Measurements from ENCODE around the gene ENO1.
"Not testable (repeated sequence)": the region's sequence is repeated elsewhere in the genome, so short reads cannot be mapped to it uniquely, and the experiment has no call there.

Gene ENO1

DNA sequence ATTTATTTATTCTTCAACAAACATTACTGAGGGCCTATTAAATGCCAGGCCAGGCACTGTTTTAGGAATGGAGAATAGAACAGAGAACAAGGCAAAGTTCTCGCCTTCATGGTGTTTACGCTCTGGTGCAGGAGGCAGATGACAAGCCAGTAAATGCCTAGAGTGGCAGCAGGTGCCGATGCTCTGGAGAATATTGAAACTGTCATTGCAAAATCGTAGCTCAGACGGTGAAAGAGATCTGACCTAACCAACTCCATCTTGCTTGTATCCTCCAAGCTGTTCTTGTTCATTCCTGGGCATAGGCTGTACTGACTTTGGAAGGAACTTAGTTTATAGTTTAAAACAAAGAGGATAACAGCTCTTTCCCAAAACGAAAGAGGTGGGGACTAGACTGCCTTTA is 13.5 kb upstream of the ENO1 start:
- no peak for DNase-seq

DNA sequence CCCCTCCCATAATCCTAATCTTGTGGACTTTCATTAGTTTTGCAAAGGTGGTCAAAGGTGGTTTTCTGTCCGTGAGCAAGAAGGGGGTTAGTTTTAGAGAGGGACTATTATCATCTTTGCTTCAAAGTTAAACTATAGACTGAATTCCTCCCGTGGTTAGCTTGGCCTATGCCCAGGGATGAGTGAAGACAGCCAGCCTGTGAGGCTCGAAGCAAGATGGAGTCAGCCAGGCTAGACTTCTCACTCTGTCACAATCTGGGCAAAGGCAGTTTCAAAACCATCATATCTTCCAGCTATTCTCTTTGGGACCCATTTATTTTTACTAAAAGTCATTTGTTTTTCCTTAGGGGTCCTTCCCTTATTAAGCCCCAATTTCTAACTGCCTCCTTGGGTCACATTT is 12.9 kb upstream of the ENO1 start:
- no peak for DNase-seq

GRCh38 chr1:8889925-8890785 is 11.7 kb upstream of the ENO1 start:
- DNase-seq = no peak

DNA sequence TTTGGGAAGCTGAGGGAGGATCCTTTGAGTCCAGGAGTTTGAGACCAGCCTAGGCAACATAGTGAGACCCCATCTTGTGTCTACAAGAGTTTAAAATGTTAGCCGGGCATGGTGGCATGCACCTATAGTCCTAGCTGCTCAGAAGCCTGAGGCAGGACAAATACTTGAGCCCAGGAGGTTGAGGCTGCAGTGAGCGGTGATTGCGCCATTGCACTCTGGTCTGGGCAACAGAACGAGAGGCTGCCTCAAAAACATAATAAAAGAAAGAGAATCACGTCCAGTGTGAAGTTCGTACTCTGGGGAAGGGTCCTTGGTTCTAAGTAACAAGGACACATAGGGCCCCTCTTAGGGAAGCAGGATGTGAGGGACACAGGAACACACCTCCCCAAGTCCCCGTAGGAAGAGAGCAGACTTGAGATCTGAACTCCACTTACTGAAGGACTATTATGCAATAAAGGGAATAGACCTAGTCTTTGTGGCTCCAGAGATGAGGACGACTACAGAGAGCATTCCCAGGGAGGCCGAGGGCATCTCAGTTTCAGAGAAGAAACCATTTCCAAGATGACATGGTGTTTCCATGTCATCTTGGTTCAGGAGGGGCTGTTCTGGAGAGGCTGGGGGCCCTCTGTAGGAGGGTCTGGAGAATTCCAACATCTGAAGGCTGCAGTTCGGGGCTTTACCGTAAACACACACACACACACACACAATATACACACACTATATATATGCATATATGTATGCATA is 10.8 kb upstream of the ENO1 start:
- DNase-seq = no peak

- DNase-seq = no peak
Measured at GRCh38 chr1:8886589-8886988, 8.1 kb upstream of the ENO1 start.

- not testable (repeated sequence) for DNase-seq
Measured at GRCh38 chr1:8886031-8886524, 7.6 kb upstream of the ENO1 start.

GRCh38 chr1:8884105-8884504 is 5.6 kb upstream of the ENO1 start:
- not testable (repeated sequence) for DNase-seq

- no peak for DNase-seq
Measured at GRCh38 chr1:8883491-8883890, 5.0 kb upstream of the ENO1 start.

DNA sequence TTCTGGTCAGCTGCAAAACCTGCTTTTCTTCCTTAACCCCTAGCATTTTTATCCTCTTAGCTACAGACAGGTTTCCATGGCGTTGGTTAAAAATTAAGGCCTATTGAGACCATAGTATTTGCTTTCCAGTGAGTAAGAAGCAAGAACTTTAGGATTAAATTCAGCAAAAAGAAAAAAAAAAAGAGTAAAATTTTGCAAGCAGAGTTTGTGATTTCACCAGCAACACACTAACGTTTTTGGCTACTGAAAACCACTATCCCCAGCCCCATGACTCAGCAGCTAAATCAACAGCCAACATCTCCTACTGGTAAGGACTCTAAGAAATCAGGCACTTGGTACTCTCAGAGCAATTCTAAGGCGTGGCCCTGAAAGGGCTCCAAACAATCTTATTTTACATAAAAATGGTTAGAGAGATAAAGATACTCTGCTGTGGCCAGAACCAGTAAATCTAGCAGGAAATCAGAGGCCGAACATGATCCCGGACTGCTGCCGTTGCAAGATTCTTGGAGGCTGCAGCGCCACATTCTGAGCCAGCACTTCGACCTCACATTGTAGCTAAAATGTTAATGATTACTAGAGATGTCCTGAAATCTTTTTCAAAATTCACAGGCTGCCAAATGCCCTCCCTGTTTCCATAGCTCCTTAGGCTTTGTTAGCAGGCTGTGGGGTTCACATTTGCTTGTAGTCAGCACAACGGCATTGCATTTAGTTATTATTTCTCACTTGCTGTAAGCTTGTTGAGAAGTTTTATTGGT is 1.6 kb upstream of the ENO1 start:
- peak; percentile 52 for DNase-seq

- DNase-seq = no peak
Measured at GRCh38 chr1:8879464-8879921, 1.0 kb upstream of the ENO1 start.

- DNase-seq = peak; percentile 97
Measured at GRCh38 chr1:8878698-8879463, 395 bp upstream of the ENO1 start.

- DNase-seq = no peak
Measured at GRCh38 chr1:8876087-8876486, 2.4 kb downstream of the ENO1 start.

GRCh38 chr1:8875216-8875861 is 3.1 kb downstream of the ENO1 start:
- DNase-seq = no peak

- no peak for DNase-seq
Measured at GRCh38 chr1:8874230-8875201, 4.0 kb downstream of the ENO1 start.

DNA sequence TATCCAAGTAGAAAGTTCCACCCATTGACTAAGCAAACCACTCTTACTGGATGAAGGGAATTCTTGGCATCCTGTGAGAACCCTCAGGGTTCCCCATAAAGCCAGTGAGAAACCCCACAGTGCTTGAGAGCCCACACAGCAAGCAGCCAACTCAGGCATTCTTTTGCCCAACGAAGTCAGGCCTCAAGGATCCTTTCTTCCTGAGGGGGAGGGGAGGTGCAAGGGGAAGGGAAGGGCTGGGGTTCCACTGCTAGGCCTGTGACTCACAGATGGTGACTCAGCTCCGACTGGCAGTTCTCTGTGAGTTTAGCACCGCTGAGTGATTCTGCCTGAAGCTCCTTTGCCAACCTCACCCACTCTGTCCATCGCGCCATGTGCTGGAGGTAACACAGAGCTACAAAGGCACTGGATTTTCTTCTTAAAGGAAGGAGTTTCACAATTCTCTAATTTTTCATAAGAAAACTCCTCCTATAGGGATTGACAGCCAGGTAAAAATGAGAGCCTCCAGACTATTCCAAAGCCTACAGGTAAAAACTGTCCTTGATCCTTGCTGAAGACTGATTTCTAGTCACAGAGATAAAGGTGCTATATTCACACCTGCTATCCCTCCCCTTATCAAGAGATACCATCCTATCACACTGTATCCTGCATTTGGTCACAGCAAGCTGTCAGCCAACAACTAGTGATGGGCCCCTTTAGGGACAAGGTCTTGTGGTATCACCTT is 4.8 kb downstream of the ENO1 start:
- DNase-seq = peak; percentile 85

DNA sequence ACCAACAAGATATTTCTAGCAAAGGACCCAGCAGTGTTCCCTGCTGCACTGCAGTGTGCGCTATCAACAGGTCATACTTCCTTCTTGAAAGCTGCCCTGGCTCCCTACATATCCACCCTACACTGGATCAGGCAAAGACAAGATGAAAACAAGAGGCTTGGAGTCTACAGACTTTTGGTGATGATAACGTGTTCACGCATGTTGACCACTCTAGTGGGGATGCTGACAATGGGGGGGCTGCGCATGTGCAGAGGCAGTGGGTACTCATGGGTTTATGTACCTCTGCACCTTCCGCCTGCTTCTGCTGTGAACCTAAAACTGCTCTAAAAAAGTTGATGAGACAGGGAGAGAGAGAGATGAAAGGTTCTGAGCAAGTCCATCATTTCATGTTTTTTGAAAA is 5.5 kb downstream of the ENO1 start:
- no peak for DNase-seq

DNA sequence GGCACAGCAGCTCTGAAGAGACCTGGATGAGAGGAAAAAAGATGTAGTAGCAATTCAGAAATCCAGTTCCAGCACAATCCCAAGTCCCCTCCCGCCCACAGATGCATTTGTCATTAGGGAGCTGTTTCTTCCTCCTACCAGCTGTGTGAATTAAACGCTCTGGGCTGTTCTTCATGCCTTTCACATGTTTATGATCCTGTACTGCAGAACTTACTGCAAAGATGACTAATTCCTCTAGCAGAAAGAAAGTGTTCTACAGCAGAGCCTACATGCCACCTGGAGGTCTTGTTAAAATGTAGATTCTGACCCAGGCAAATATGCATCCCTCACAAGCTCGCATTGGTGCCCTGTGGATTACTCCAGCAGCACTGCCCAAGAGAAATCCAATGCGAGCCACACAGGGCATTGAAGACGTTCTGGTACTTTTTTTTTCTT is 6.5 kb downstream of the ENO1 start:
- DNase-seq = no peak

GRCh38 chr1:8871539-8871935 is 6.9 kb downstream of the ENO1 start:
- DNase-seq = no peak

- no peak for DNase-seq
Measured at GRCh38 chr1:8870616-8871538, 7.6 kb downstream of the ENO1 start.
